GM23338 (cell line): ENCODE results near the gene ATP8A2.

ENCODE experiments used
- CREB1 ChIP-seq: fragments of 250-450 bp; sonication (Bioruptor Pico); IDR thresholded peaks from 2 replicates; pipeline ENCODE4 v1.5.0; 2020; ENCODE audit warnings: low read depth, mild to moderate bottlenecking, moderate library complexity
- CTCF ChIP-seq, 2 experiments: fragments of 200-600 bp in 1 of 2; sonication (generic) in 1 of 2; conservative IDR thresholded peaks; 2 replicates each; pipeline versions ENCODE4 v1.5.1 to v1.6.1; 2016 to 2017; ENCODE audit warnings: antibody characterized with exemption in 2 of 2, low read depth in 2 of 2, mild to moderate bottlenecking in 2 of 2, moderate library complexity in 1 of 2
- EZH2 ChIP-seq: fragments of 200-600 bp; sonication (generic); IDR thresholded peaks from one replicate; pipeline ENCODE4 v1.8.0; 2017; ENCODE audit warnings: antibody characterized with exemption, mild to moderate bottlenecking, low read depth; ENCODE audit not compliant: unreplicated experiment
- EZH2phosphoT487 ChIP-seq: fragments of 200-600 bp; sonication (generic); IDR thresholded peaks from one replicate; pipeline ENCODE4 v1.8.1; 2018; ENCODE audit warnings: antibody characterized with exemption; ENCODE audit not compliant: unreplicated experiment
- JUNB ChIP-seq: IDR thresholded peaks from one replicate; pipeline ENCODE4 v1.6.1; 2016; ENCODE audit warnings: antibody characterized with exemption; ENCODE audit not compliant: unreplicated experiment
- NANOG ChIP-seq: IDR thresholded peaks from 2 replicates; pipeline ENCODE4 v1.6.1; 2016; ENCODE audit warnings: antibody characterized with exemption, borderline replicate concordance
- POLR2AphosphoS5 ChIP-seq: IDR thresholded peaks from 2 replicates; pipeline ENCODE4 v1.6.1; 2016; ENCODE audit warnings: antibody characterized with exemption, low read depth
- REST ChIP-seq: IDR thresholded peaks from one replicate; pipeline ENCODE4 v1.6.1; 2018; ENCODE audit warnings: antibody characterized with exemption; ENCODE audit not compliant: unreplicated experiment
- STAT1 ChIP-seq: IDR thresholded peaks from one replicate; pipeline ENCODE4 v1.6.1; 2016; ENCODE audit warnings: antibody characterized with exemption; ENCODE audit not compliant: unreplicated experiment
- ZNF114 ChIP-seq: fragments of 250-450 bp; sonication (Bioruptor Pico); IDR thresholded peaks from 2 replicates; pipeline ENCODE4 v1.5.0; 2020; ENCODE audit warnings: mild to moderate bottlenecking, moderate library complexity
- ZNF331 ChIP-seq: fragments of 250-450 bp; sonication (Bioruptor Pico); IDR thresholded peaks from 2 replicates; pipeline ENCODE4 v1.5.0; 2020; ENCODE audit warnings: low read depth, mild to moderate bottlenecking, moderate library complexity
- ZNF462 ChIP-seq: fragments of 250-450 bp; sonication (Bioruptor Pico); IDR thresholded peaks from 2 replicates; pipeline ENCODE4 v1.5.0; 2020; ENCODE audit warnings: mild to moderate bottlenecking, moderate library complexity
- TF ChIP-seq, protein P1 (sequence below): IDR thresholded peaks from 2 replicates; pipeline ENCODE4 v1.6.1; 2016; ENCODE audit warnings: antibody characterized with exemption

- TF ChIP-seq CTCF (conservative IDR thresholded peaks at IDR 0.05; ENCODE audit: low read depth in 2 of 2) (no peak), EZH2phosphoT487 (no peak), REST (no peak), POLR2AphosphoS5 (no peak), JUNB (no peak), EZH2 (no peak), NANOG (no peak), CREB1 (CRISPR knock-in tag) (no peak), ZNF331 (no peak), ZNF462 (CRISPR knock-in tag) (no peak), STAT1 (no peak), ZNF114 (CRISPR knock-in tag) (no peak)
- TF ChIP-seq, protein P1, sequence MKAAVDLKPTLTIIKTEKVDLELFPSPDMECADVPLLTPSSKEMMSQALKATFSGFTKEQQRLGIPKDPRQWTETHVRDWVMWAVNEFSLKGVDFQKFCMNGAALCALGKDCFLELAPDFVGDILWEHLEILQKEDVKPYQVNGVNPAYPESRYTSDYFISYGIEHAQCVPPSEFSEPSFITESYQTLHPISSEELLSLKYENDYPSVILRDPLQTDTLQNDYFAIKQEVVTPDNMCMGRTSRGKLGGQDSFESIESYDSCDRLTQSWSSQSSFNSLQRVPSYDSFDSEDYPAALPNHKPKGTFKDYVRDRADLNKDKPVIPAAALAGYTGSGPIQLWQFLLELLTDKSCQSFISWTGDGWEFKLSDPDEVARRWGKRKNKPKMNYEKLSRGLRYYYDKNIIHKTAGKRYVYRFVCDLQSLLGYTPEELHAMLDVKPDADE = no peak
Measured at GRCh38 chr13:25752957-25753551, 381.3 kb downstream of the ATP8A2 start.
